HCT116 (cell line): Measurements from ENCODE around the gene NFIX. TPM values are rescaled to one million over a fixed set of nuclear protein-coding genes. Genes with fewer than 3 reads are reported as not detected.

Experiments used
- ATAC-seq: fragments of 200-7000 bp; cut with Tn5 transposase; 2 replicates; pipeline ENCODE4 v1.9.1; 2020; ENCODE audit warnings: mild to moderate bottlenecking, moderate library complexity
- BruUV-seq: library from RNA; stranded (reverse); fragments of 400-500 nt; replicated peaks from 2 replicates; lab custom pipeline; 2021; lab: Mats Ljungman, UMichigan
- CTCF ChIA-PET: fragments of 300-600 bp; sonication (Branson Sonifier 250); formaldehyde crosslinking; loops from one replicate; lab custom pipeline; 2021; ENCODE audit warnings: antibody characterized with exemption; lab: Charles Lee
- POLR2A ChIA-PET: fragments of 300-600, 350-600 bp; sonication (Branson Sonifier 250); formaldehyde crosslinking; loops from one replicate; lab custom pipeline; 2021; ENCODE audit warnings: antibody characterized with exemption; lab: Charles Lee
- RAD21 ChIA-PET, 2 experiments: fragments of 300-600 bp; sonication (Branson Sonifier 250); formaldehyde crosslinking; loops; one replicate each; lab custom pipeline; 2023; ENCODE audit warnings: low total read pairs in 2 of 2; ENCODE audit not compliant: uncharacterized antibody in 2 of 2, unreplicated experiment in 2 of 2, low non-redundant PET in 1 of 2; lab: Charles Lee
- DNase-seq: peaks from one replicate; pipeline ENCODE4 v3.0.0-alpha.2; 2010; ENCODE audit warnings: low read depth, low spot score
- H2AFZ ChIP-seq: fragments of 200-600 bp; shearing (Covaris generic), sonication (generic); 2 replicates; pipeline ENCODE4 v1.6.1; 2017; ENCODE audit warnings: low read depth, mixed run types, mixed read lengths, antibody characterized with exemption, low read length; ENCODE audit not compliant: poor library complexity, severe bottlenecking
- H3K27ac ChIP-seq: 2 replicates; pipeline ENCODE4 v1.5.1; 2012; ENCODE audit warnings: low read depth, low read length
- H3K27me3 ChIP-seq: fragments of 200-600 bp; sonication (generic); 2 replicates; pipeline ENCODE4 v1.6.1; 2016; ENCODE audit warnings: mixed run types, low read length, mixed read lengths; ENCODE audit not compliant: insufficient read depth
- H3K36me3 ChIP-seq, 2 experiments: fragments of 200-500 bp in 1 of 2; fragments of 200-600 bp in 1 of 2; sonication (Bioruptor generic) in 1 of 2; sonication (generic) in 1 of 2; 2 replicates each; pipeline versions ENCODE4 v1.5.1 to v1.6.1; 2014 to 2016; ENCODE audit warnings: low read length in 2 of 2, inconsistent platforms in 1 of 2, mixed read lengths in 1 of 2, mixed run types in 1 of 2; ENCODE audit not compliant: insufficient read depth in 2 of 2, control insufficient read depth in 1 of 2
- H3K4me1 ChIP-seq, 2 experiments: fragments of 200-600 bp in 1 of 2; sonication (generic) in 1 of 2; 2 replicates each; pipeline versions ENCODE4 v1.5.1 to v1.6.1; 2012 to 2017; ENCODE audit warnings: low read length in 2 of 2, inconsistent platforms in 1 of 2, mild to moderate bottlenecking in 1 of 2, mixed read lengths in 1 of 2, mixed run types in 1 of 2, moderate library complexity in 1 of 2; ENCODE audit not compliant: insufficient read depth in 2 of 2, control insufficient read depth in 1 of 2
- H3K4me2 ChIP-seq: fragments of 200-600 bp; sonication (generic); 2 replicates; pipeline ENCODE4 v1.6.1; 2017; ENCODE audit warnings: mixed run types, low read length, mixed read lengths
- H3K4me3 ChIP-seq, 2 experiments: fragments of 200-600 bp in 1 of 2; sonication (generic) in 1 of 2; replicated peaks in 1 of 2; 2 replicates each; pipeline ENCODE4 v1.5.1; 2011 to 2016; ENCODE audit warnings: low read length in 2 of 2, control low read depth in 1 of 2, low read depth in 1 of 2, mild to moderate bottlenecking in 1 of 2, mixed read lengths in 1 of 2, mixed run types in 1 of 2
- H3K79me2 ChIP-seq: fragments of 200-600 bp; sonication (generic); 2 replicates; pipeline ENCODE4 v1.6.1; 2017; ENCODE audit warnings: mild to moderate bottlenecking, mixed run types, low read length, moderate library complexity, mixed read lengths; ENCODE audit not compliant: insufficient read depth
- H3K9ac ChIP-seq: fragments of 200-600 bp; sonication (generic); 2 replicates; pipeline ENCODE4 v1.6.1; 2016; ENCODE audit warnings: low read length, mixed read lengths
- H3K9me2 ChIP-seq: fragments of 200-600 bp; sonication (generic), shearing (Covaris generic); 2 replicates; pipeline ENCODE4 v1.6.1; 2017; ENCODE audit warnings: mixed run types, mild to moderate bottlenecking, moderate library complexity; ENCODE audit not compliant: insufficient read depth
- H3K9me3 ChIP-seq, 2 experiments: fragments of 200-500 bp in 1 of 2; fragments of 200-600 bp in 1 of 2; sonication (Bioruptor generic) in 1 of 2; sonication (generic) in 1 of 2; 2 replicates each; pipeline ENCODE4 v1.6.1; 2014 to 2017; ENCODE audit warnings: low read length in 2 of 2, mixed read lengths in 2 of 2, inconsistent platforms in 1 of 2, low read depth in 1 of 2, mild to moderate bottlenecking in 1 of 2, mixed run types in 1 of 2, moderate library complexity in 1 of 2; ENCODE audit not compliant: control insufficient read depth in 1 of 2, insufficient read depth in 1 of 2
- H4K20me1 ChIP-seq: fragments of 200-600 bp; sonication (generic), shearing (Covaris generic); 2 replicates; pipeline ENCODE4 v1.6.1; 2017; ENCODE audit warnings: mixed run types, mild to moderate bottlenecking, moderate library complexity; ENCODE audit not compliant: insufficient read depth
- CBX3 ChIP-seq: IDR thresholded peaks from 2 replicates; pipeline ENCODE4 v1.6.1; 2012; ENCODE audit warnings: low read depth
- CTCF ChIP-seq, 3 experiments: fragments of 200-600 bp in 1 of 3; sonication (generic) in 1 of 3; IDR thresholded peaks in 2 of 3; conservative IDR thresholded peaks in 1 of 3; 2 replicates each; pipeline ENCODE4 v1.5.1; 2012 to 2017; ENCODE audit warnings: low read depth in 2 of 3, low read length in 2 of 3, antibody characterized with exemption in 1 of 3, borderline replicate concordance in 1 of 3, control low read depth in 1 of 3, mild to moderate bottlenecking in 1 of 3, mixed read lengths in 1 of 3, mixed run types in 1 of 3, moderate library complexity in 1 of 3; ENCODE audit not compliant: insufficient read depth in 1 of 3
- REST ChIP-seq: IDR thresholded peaks from 2 replicates; pipeline ENCODE4 v1.6.1; 2012; ENCODE audit warnings: low read depth
- TCF7L2 ChIP-seq: IDR thresholded peaks from 2 replicates; pipeline ENCODE4 v1.7.0; 2011; ENCODE audit warnings: borderline replicate concordance, inconsistent platforms; ENCODE audit not compliant: insufficient read depth, insufficient read length; ENCODE audit errors: extremely low read depth
- intact Hi-C: fragments of 100-400 bp; cut with micrococcal nuclease; formaldehyde crosslinking; loops from 2 replicates; pipeline ENCODE4 v1.10.0; 2022
- total RNA-seq: library from RNA; stranded (reverse); gene quantifications from one replicate; pipeline ENCODE4 v1.2.1, GENCODE V29; 2021; ENCODE audit not compliant: unreplicated experiment

NFIX gene
- total RNA-seq, 1 experiment from 2014 or later, result 34.8 TPM

GRCh38 chr19:13097463-13098258 lies 102.4 kb downstream of the NFIX start:
- H3K9me3 ChIP-seq, result no peaks in the 10 kb centered on the region
- ATAC-seq, result peak; percentile 24
- intact Hi-C loops, result no loop called here
- RAD21 ChIA-PET, result interaction anchor here in 1 of 2 experiments (0.5 kb wide), 1 partner anchor 66 kb away, joined by 3 read pairs; no protein-coding TSS in a partner anchor
- H2AFZ ChIP-seq, result no peak overlapping the region
- H3K4me2 ChIP-seq, result peak overlapping the region; percentile 74
- H4K20me1 ChIP-seq, result no peaks in the 10 kb centered on the region
- H3K4me3 ChIP-seq, result peak overlapping the region; percentile 28 to 35
- H3K36me3 ChIP-seq, result no peaks in the 10 kb centered on the region
- H3K27ac ChIP-seq, result no peak overlapping the region
- BruUV-seq, result no TSS peak
- H3K9me2 ChIP-seq, result no peaks in the 10 kb centered on the region
- TF ChIP-seq TCF7L2 (no peak), CTCF (IDR thresholded peaks at IDR 0.05 in 2 of 3, conservative IDR thresholded peaks at IDR 0.05 in 1 of 3; ENCODE audit: borderline replicate concordance in 1 of 3, insufficient read depth in 1 of 3, low read depth in 2 of 3, low read length in 2 of 3) (no peak), CBX3 (no peak), REST (no peak)
- CTCF ChIA-PET, result interaction anchor here (6.6 kb wide), 1 partner anchor 119 kb away, joined by 94 read pairs; no protein-coding TSS in a partner anchor
- H3K27me3 ChIP-seq, result no peaks in the 10 kb centered on the region
- H3K4me1 ChIP-seq, result peaks cover 9 to 46% of the 10 kb centered on the region in 2 experiments; a peak in 3 of 4 replicates
- POLR2A ChIA-PET, result interaction anchor here (0.9 kb wide), 1 partner anchor 113 kb away, joined by 3 read pairs; no protein-coding TSS in a partner anchor
- peak overlapping the region; percentile 25; the same call in 1 of the 2 replicates for H3K9ac ChIP-seq
- no peaks in the 10 kb centered on the region for H3K79me2 ChIP-seq
- DNase-seq, result no peak
